Measurements from ENCODE around the gene RFPL2. TPM values are rescaled to one million over a fixed set of nuclear protein-coding genes. Genes with fewer than 3 reads are reported as not detected.
A peak's percentile ranks its signal among the peaks of the same experiment; 100 is the strongest.

Gene RFPL2
- total RNA-seq, 2 experiments from 2014 or later, result not detected

DNA sequence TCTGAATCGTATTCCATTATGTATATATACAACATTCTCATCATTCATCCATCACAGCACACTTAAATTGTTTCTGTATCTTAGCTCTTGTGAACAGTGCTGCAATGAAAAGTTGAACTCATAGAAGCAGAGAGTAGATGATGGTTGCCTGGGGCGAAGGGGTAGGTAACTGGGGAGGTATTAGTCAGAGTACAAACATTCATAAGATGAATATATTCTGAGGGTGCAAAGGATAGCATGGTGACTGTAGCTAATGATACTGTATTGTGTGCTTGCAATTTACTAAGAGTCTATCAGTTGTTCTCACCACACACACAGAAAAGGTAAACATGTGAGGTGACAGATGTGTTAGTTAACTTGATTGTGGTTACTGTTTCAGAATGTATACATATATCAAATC is 12.6 kb upstream of the RFPL2 start:
- Mint-ChIP-seq H3K27me3 (peaks cover 7% of the 10 kb centered on the region), H3K27ac (no peak overlapping the region), H3K4me3 (no peak overlapping the region), H3K36me3 (no peaks in the 10 kb centered on the region), H3K9me3 (no peaks in the 10 kb centered on the region), H3K4me1 (no peaks in the 10 kb centered on the region)
- no peak for DNase-seq

DNA sequence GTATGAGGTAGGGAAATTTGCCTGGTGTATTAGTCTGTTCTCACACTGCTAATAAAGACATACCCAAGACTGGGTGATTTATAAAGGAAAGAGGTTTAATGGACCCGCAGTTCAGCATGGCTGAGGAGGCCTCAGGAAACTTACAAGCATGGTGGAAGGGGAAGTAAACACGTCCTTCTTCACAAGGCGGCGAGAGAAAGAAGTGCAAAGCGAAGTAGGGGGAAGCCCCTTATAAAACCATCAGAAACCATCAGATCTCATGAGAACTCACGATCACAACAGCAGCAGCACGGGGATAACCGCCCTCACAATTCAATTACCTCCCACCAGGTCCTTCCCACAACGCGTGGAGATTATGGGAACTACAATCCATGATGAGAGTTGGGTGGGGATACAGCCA is 12.0 kb upstream of the RFPL2 start:
- DNase-seq, result no peak
- Mint-ChIP-seq H3K27ac (no peak overlapping the region), H3K36me3 (no peaks in the 10 kb centered on the region), H3K9me3 (no peaks in the 10 kb centered on the region), H3K4me3 (no peak overlapping the region), H3K4me1 (no peaks in the 10 kb centered on the region), H3K27me3 (peaks cover 7% of the 10 kb centered on the region)

DNA sequence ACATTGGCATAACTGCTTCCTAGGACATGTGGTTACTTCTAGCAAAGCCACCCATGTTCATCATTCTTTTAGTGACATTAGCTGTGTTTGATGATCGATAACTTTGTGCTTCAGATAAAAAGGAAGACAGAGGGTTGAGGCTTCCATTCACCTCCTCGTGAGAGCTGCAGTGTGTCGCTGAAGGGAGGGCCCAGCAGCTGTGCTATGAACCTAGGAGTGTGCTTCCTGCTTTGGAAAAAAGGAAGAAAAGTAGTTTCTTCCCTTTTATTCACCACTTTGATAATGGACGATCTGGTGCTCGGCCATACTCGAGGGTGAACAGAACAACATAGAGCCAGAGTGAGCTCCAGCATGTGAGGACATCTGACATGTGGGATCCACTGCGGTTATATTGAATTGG is 6.1 kb upstream of the RFPL2 start:
- peaks cover 2% of the 10 kb centered on the region for H3K27me3 Mint-ChIP-seq
- H3K27ac Mint-ChIP-seq, result no peak overlapping the region
- DNase-seq, result no peak
- no peaks in the 10 kb centered on the region for H3K9me3 Mint-ChIP-seq
- no peak overlapping the region for H3K4me3 Mint-ChIP-seq
- H3K4me1 Mint-ChIP-seq, result peaks cover 1% of the 10 kb centered on the region
- no peaks in the 10 kb centered on the region for H3K36me3 Mint-ChIP-seq

DNA sequence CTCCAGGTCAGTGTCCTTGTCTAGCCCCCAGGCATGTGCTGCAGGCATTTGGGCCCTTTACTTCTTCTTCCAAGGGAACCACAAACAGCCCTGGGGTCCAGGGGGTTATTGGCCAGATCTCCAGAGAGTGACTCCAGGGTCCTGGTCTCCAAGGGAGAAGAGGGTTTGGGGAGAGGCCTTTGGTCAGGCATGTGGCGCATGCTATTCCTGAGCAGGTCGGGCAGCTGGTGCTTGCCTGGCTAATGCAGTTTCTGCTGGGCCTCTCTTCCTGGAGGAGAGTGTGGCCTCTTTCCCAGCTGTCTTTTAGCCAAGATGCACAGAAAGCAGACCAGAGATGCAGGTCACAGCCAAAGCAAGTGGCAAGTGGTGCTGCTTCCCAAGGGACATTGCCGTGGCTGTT is 3.8 kb upstream of the RFPL2 start:
- DNase-seq, result no peak
- Mint-ChIP-seq H3K36me3 (no peaks in the 10 kb centered on the region), H3K4me3 (no peak overlapping the region), H3K4me1 (peaks cover 3% of the 10 kb centered on the region), H3K9me3 (no peaks in the 10 kb centered on the region), H3K27ac (no peak overlapping the region), H3K27me3 (peaks cover 23% of the 10 kb centered on the region)

DNA sequence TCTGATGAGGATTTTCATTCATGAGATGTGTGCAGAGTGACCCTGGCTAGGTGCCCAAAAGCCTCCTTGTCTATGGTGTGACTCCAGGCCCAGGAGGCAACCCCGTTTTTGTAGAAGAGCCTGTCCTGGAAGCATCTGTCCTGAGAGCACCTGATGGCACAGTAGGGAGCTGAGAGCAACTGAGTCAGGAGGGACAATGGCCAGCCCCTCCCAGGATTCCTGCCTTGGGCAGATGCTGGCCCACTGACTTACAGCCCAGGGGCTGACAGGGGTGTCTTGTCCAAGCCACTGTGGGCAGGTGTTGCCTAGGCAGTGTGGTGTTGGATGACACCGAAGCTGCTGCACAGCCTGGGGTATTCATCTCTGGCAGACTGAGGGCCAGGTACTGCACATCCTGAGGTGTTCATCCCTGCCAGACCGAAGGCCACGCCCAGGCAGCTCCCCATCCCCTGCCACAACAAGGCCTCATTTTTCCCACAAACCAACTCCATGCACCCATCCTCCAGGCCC is 3.2 kb upstream of the RFPL2 start:
- H3K27ac Mint-ChIP-seq, result no peak overlapping the region
- no peaks in the 10 kb centered on the region for H3K36me3 Mint-ChIP-seq
- peaks cover 30% of the 10 kb centered on the region for H3K27me3 Mint-ChIP-seq
- no peak overlapping the region for H3K4me3 Mint-ChIP-seq
- H3K4me1 Mint-ChIP-seq, result peaks cover 4% of the 10 kb centered on the region
- DNase-seq, result no peak
- H3K9me3 Mint-ChIP-seq, result no peaks in the 10 kb centered on the region

DNA sequence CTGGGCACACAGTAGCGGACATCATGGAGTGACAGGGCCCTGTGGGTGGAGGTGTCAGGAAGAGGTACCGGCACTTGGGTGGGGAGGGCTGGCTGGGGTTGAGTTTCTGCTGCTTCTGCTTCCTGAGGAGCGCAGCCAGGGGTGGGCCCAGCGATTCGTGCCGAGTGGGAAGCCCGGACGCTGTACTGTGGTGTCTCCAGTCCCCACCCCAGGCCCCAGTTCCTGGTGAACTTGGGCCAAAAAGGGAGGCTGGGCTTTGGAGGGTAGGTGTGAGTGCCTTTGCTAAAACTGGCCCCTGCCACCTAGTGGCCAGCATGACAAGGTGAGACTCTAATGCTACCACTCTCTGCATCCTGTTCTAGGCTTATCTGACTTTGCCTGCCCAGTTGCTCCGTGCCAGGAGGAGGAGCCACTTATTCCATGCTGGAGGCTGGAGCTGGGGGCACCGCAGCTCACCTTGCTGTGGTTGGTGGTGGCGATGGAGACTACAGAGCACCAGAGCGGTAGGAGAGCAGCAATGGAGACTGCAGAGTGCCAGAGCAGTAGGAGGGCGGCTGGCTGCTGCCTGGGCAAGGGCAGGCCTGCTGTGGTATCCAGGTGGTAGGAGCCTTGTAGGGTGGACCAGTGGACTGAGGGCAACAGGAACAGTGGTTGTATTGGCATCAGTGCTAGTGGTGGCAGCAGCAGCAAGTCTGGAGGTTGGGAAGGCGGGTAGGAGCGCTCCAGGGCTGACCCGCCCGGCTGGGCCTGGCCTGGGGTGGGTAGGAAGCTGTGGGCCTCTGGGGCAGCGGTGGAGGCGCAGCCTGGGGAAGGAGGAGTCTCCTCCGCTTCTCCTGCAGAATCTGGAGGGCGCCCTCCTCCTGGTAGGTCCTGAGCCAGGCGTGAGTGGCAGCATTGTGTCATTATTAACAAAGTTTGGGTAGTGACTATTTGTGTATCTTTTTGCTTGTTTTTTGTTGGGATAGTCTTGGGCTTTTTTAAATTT is 2.2 kb upstream of the RFPL2 start:
- no peaks in the 10 kb centered on the region for H3K9me3 Mint-ChIP-seq
- peaks cover 40% of the 10 kb centered on the region for H3K27me3 Mint-ChIP-seq
- no peaks in the 10 kb centered on the region for H3K36me3 Mint-ChIP-seq
- peak; percentile 30 for DNase-seq
- no peak overlapping the region for H3K27ac Mint-ChIP-seq
- H3K4me1 Mint-ChIP-seq, result peaks cover 8% of the 10 kb centered on the region
- H3K4me3 Mint-ChIP-seq, result no peak overlapping the region

DNA sequence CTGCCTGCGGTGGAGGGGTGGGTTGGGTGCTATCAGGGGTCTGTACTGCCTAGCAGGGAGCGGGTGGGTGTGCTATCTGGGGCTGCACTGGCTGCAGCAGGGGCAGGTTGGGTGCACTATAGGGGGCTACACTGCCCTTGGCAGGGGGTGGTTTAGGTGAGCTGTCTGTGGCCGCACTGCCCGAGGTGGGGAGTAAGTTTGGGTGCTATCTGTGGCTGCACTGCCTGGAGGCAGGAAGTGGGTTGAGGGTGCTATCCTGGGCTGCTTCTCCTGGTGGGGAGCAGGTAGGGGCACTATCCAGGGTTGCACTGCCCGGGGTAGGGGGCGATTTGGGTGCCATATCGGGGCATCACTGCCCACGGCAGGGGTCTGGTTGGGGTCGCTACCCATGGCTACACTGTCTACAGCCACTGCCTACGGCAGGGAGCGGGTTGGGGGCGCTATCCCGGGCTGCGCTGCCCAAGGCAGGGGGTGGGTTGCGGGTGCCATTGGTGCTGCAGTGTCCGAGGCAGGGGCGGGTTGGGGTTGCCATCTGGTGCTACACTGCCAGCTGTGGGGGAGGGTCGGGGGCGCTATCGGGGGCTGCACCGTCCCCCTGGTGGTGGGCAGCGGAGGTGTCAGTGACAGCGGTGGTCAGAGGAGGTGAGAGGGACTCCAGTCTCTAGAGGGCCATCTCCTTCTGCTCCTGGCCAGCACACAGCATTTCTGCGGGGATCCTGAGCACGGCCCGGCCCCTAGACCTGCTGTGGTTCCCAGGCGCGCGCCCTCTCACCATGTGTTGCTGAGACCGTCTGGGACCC is 1.3 kb upstream of the RFPL2 start:
- peaks cover 8% of the 10 kb centered on the region for H3K4me1 Mint-ChIP-seq

DNA sequence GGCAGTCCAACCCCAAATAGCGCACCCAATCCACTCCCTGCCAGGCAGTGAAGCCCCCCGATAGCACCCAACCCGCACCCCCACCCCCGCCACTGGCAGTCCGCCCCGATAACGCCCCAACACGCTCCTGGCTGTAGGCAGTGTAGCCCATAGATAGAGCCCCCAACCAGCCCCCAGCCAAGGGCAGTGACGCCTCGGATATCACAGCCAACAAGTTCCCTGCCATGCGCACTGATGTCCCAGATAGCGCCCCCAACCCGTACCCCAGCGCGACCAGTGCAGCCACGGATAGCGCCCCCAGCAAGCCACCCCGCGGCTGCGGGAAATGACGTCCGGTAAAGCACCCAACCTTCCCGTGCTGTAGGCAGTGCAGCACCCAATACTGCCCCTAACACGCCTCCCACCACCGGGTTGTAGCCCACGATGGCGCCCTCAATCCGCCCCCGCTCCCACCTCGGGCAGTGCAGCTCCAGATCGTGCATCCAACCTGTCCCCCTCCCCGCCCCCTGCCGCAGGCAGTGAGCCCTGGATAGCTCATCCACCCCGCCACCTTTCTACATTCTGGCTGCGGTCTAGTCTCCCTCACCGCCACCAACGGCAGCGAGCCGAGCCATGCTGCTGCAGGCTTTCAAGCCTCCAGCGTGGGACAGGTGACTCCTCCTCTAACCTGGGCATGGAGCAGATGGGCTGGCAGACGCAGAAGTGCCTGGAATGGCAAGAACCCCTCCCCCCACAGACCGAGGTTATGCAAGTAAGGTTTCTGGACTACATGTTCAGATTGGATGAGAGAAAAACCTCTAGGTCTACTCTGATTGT is 625 bp downstream of the RFPL2 start:
- peaks cover 10% of the 10 kb centered on the region for H3K4me1 Mint-ChIP-seq
- peak; percentile 24 for DNase-seq
- no peak overlapping the region for H3K27ac Mint-ChIP-seq
- H3K9me3 Mint-ChIP-seq, result no peaks in the 10 kb centered on the region
- peak overlapping the region; percentile 69 for H3K4me3 Mint-ChIP-seq
- peaks cover 42% of the 10 kb centered on the region for H3K27me3 Mint-ChIP-seq
- H3K36me3 Mint-ChIP-seq, result no peaks in the 10 kb centered on the region

More for the DNA sequence above, 1.3 kb upstream of the RFPL2 start:
- H3K9me3 Mint-ChIP-seq, result no peaks in the 10 kb centered on the region
- DNase-seq, result no peak
- H3K27me3 Mint-ChIP-seq, result peaks cover 42% of the 10 kb centered on the region
- H3K4me3 Mint-ChIP-seq, result no peak overlapping the region
- H3K27ac Mint-ChIP-seq, result no peak overlapping the region
- H3K36me3 Mint-ChIP-seq, result no peaks in the 10 kb centered on the region

DNA sequence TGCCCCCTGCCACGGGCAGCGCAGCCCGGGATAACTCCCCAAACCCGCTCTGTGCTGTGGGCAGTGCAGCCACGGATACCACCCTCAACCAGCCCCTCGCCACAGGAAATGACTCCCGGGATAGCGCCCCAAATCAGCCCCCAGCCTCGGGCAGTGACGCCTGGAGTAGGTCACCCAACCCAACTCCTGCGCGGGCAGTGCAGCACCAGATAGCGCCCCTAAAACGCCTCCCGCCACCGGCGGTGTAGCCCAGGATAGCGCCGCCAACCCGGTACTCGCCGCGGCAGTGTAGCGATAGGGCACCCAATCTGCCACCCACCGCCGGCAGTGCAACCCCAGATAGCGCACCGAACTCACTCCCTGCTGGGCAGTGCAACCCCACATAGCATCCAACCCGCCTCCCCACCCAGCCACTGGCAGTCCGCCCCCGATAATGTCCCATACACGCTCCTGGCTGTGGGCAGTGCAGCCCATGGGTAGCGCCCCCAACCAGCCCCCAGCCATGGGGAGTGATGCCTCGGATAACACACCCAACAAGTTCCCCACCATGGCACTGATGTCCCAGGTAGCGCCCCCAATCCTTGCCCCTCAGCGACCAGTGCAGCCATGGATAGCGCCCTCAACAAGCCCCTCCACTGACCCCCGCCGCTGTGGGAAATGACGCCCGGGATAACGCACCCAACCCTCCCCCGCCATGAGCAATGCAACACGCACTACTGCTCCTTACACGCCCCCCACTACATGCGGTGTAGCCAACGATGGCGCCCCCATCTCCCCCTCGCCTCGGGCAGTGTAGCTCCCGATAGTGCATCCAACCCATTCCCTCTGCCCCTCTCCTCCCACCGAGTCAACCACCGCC is 1.5 kb downstream of the RFPL2 start:
- Mint-ChIP-seq H3K27me3 (peaks cover 42% of the 10 kb centered on the region), H3K9me3 (no peaks in the 10 kb centered on the region), H3K4me3 (peak overlapping the region; percentile 69), H3K27ac (no peak overlapping the region), H3K4me1 (peaks cover 10% of the 10 kb centered on the region), H3K36me3 (no peaks in the 10 kb centered on the region)
- DNase-seq, result no peak

DNA sequence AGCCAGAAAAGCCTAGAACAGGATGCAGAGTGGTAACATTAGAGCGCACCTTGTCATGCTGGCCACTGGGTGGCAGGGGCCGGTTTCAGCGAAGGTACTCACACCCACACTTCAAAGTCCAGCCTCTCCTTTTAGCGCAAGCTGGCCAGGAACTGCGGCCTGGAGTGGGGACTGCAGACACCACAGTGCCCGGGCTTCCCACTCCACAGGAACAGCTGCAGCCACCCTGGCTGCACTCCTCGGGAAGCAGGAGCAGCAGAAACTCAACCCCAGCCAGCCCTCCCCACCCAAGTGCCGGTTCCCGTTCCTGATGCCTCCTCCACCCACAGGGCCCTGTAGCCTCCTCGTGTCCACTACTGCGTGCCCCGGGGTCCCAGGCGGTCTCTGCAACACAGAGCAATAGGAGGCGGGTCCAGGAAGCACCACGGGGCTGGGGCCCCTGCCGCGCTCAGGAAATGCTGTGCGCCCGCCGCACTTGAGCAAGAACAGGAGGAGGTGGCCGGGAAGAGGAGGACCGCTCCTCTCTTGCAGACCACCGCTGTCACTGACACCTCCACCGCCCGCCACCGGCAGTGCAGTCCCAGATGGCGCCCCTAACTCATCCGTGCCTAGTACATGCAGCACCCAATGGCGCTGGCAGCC is 2.2 kb downstream of the RFPL2 start:
- Mint-ChIP-seq H3K9me3 (no peaks in the 10 kb centered on the region), H3K36me3 (no peaks in the 10 kb centered on the region), H3K4me1 (peaks cover 10% of the 10 kb centered on the region), H3K27me3 (peaks cover 42% of the 10 kb centered on the region), H3K27ac (no peak overlapping the region), H3K4me3 (peak overlapping the region; percentile 69)
- DNase-seq, result peak; percentile 32

DNA sequence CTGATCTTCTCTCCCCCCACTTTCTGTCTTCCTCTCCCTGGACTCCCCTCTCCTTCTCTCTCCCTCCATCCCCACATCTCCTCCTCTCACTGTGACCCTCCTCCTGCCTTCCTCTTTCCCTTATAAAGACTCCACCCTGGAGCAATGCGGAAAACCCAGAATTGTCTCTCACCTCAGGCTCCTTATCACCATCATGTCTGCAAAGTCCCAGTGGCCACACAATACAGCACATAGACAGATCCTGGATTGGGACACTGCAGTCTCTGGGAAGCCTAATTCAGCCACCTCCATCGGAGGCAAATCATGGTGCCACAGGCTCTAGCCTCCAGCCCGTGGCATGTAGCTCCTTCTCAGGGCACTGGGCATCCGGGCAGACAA is 2.7 kb downstream of the RFPL2 start:
- Mint-ChIP-seq H3K4me3 (no peak overlapping the region), H3K4me1 (peaks cover 10% of the 10 kb centered on the region), H3K36me3 (no peaks in the 10 kb centered on the region), H3K9me3 (no peaks in the 10 kb centered on the region), H3K27me3 (peaks cover 42% of the 10 kb centered on the region), H3K27ac (no peak overlapping the region)
- no peak for DNase-seq

DNA sequence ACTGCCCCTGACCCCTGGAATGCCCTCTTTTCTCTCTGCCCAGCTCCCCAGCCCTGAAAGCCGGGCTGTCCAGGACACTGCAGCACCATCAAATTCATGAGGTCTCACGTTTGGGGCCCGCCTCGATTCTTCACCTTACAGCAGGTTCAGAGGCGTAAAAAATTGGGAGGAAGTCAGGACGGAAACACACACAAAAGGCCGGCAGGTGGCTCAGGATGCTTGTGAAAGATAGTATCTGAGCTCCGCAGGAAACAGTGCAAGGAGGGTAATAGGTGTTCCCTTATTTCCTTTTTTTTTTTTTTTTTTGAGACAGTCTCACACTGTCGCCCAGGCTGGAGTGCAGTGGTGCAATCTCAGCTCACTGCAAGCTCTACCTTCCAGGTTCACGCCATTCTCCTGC is 4.1 kb downstream of the RFPL2 start:
- H3K9me3 Mint-ChIP-seq, result no peaks in the 10 kb centered on the region
- no peak overlapping the region for H3K27ac Mint-ChIP-seq
- no peak for DNase-seq
- peaks cover 38% of the 10 kb centered on the region for H3K27me3 Mint-ChIP-seq
- no peaks in the 10 kb centered on the region for H3K36me3 Mint-ChIP-seq
- H3K4me3 Mint-ChIP-seq, result no peak overlapping the region
- H3K4me1 Mint-ChIP-seq, result peaks cover 8% of the 10 kb centered on the region

DNA sequence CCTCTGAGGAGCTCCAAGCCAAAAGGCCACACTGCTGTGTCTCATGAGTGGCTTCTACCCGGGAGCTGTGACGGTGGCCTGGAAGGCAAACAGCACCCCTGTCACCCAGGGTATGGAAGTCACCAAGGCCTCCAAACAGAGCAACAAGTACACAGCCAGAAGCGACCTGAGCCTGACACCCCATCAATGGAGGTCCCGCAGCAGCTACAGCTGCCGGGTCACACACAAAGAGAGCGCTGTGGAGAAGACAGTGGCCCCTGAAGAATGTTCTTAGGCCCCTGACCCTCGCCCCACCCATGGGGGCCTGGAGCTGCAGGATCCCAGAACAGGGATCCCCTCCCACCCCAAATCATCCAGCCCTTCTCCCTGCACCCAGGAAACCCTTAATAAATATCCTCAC is 4.9 kb downstream of the RFPL2 start:
- DNase-seq, result no peak
- Mint-ChIP-seq H3K9me3 (no peaks in the 10 kb centered on the region), H3K4me1 (peaks cover 8% of the 10 kb centered on the region), H3K36me3 (no peaks in the 10 kb centered on the region), H3K4me3 (no peak overlapping the region), H3K27ac (no peak overlapping the region), H3K27me3 (peaks cover 32% of the 10 kb centered on the region)
